ENCODE data around the gene APOBEC3H.

Gene APOBEC3H

GRCh38 chr22:39120983-39121382, 23.9 kb downstream of the APOBEC3H start:
- DNase-seq (ENCODE audit: low read depth) = no peak
- no peak overlapping the region for H3K4me3 ChIP-seq (ENCODE audit: low read depth, low read length)
- TF ChIP-seq CTCF (IDR thresholded peaks at IDR 0.05; ENCODE audit: insufficient read depth, low read depth, low read length, missing control alignments) = no peak

- no peak for TF ChIP-seq CTCF (IDR thresholded peaks at IDR 0.05; ENCODE audit: insufficient read depth, low read depth, low read length, missing control alignments)
These were observed 25.9 kb downstream of the APOBEC3H start for GRCh38 chr22:39122772-39123470.

GRCh38 chr22:39123751-39124581, 26.9 kb downstream of the APOBEC3H start:
- no peak overlapping the region for H3K4me3 ChIP-seq (ENCODE audit: low read depth, low read length)
- no peak for DNase-seq (ENCODE audit: low read depth)
- TF ChIP-seq CTCF (IDR thresholded peaks at IDR 0.05; ENCODE audit: insufficient read depth, low read depth, low read length, missing control alignments) = no peak

More at GRCh38 chr22:39122772-39123470, 25.9 kb downstream of the APOBEC3H start:
- no peak for DNase-seq (ENCODE audit: low read depth)
- H3K4me3 ChIP-seq (ENCODE audit: low read depth, low read length) = no peak overlapping the region

- no peak overlapping the region for H3K4me3 ChIP-seq (ENCODE audit: low read depth, low read length)
- no peak for TF ChIP-seq CTCF (IDR thresholded peaks at IDR 0.05; ENCODE audit: insufficient read depth, low read depth, low read length, missing control alignments)
- no peak for DNase-seq (ENCODE audit: low read depth)
These were observed 28.6 kb downstream of the APOBEC3H start for GRCh38 chr22:39125622-39126021.

GRCh38 chr22:39128508-39128907, 31.5 kb downstream of the APOBEC3H start:
- DNase-seq (ENCODE audit: low read depth) = no peak
- TF ChIP-seq CTCF (IDR thresholded peaks at IDR 0.05; ENCODE audit: insufficient read depth, low read depth, low read length, missing control alignments) = no peak
- H3K4me3 ChIP-seq (ENCODE audit: low read depth, low read length) = no peak overlapping the region

GRCh38 chr22:39129081-39129480, 32.0 kb downstream of the APOBEC3H start:
- no peak overlapping the region for H3K4me3 ChIP-seq (ENCODE audit: low read depth, low read length)
- no peak for DNase-seq (ENCODE audit: low read depth)
- no peak for TF ChIP-seq CTCF (IDR thresholded peaks at IDR 0.05; ENCODE audit: insufficient read depth, low read depth, low read length, missing control alignments)

Measured in GM12865 (cell line).